HepG2 (cell line): ENCODE data around the gene C3orf62. TPM values are rescaled to one million over a fixed set of nuclear protein-coding genes. Genes with fewer than 3 reads are reported as not detected.

ENCODE experiments used
- ATAC-seq: fragments of 200-7000 bp; cut with Tn5 transposase; 3 replicates; pipeline ENCODE4 v1.9.1; 2020; ENCODE audit warnings: mild to moderate bottlenecking, moderate library complexity
- BruUV-seq: library from RNA; stranded (reverse); fragments of 400-500 nt; replicated peaks from 2 replicates; lab custom pipeline; 2021; lab: Mats Ljungman, UMichigan
- CTCF ChIA-PET: fragments of 300-600 bp; formaldehyde crosslinking; extraction: SDS; loops from one replicate; lab custom pipeline; 2021; ENCODE audit warnings: low total read pairs, inconsistent platforms, low intra/inter-chr PET ratio; lab: Yijun Ruan, JAX
- POLR2A ChIA-PET: fragments of 350-600 bp; sonication (Branson Sonifier 250); formaldehyde crosslinking; loops from one replicate; lab custom pipeline; 2020; ENCODE audit warnings: antibody characterized with exemption, inconsistent platforms; lab: Yijun Ruan, JAX
- DNase-seq: peaks from one replicate; pipeline ENCODE4 v3.0.0-alpha.2; 2015; ENCODE audit warnings: low spot score
- FAIRE-seq: peaks from 3 replicates; lab custom pipeline; 2011; peaks lifted over from hg19 to GRCh38; lab: Jason Lieb, UNC
- H2AFZ ChIP-seq: one replicate; pipeline ENCODE4 v1.6.1; 2011; ENCODE audit warnings: low read length, inconsistent platforms
- H3K27ac ChIP-seq: fragments of 300-600 bp; 3 replicates; pipeline ENCODE4 v1.8.0; 2011; ENCODE audit warnings: mixed run types, mild to moderate bottlenecking, mixed read lengths, low read length, inconsistent platforms; ENCODE audit not compliant: insufficient read depth; ENCODE audit errors: extremely low read length
- H3K27me3 ChIP-seq, 2 experiments: fragments of 200-600 bp in 1 of 2; 2 replicates in 1 of 2; 3 replicates in 1 of 2; pipeline versions ENCODE4 v1.6.0 to v1.8.0; 2011; ENCODE audit warnings: low read length in 2 of 2, mild to moderate bottlenecking in 2 of 2, moderate library complexity in 2 of 2, inconsistent platforms in 1 of 2; ENCODE audit not compliant: insufficient read depth in 2 of 2, control insufficient read depth in 1 of 2
- H3K36me3 ChIP-seq, 2 experiments: fragments of 200-600 bp in 1 of 2; replicated peaks in 1 of 2; 2 replicates in 1 of 2; 3 replicates in 1 of 2; pipeline versions ENCODE4 v1.5.1 to v1.8.0; 2011; ENCODE audit warnings: low read length in 2 of 2, inconsistent platforms in 1 of 2; ENCODE audit not compliant: insufficient read depth in 2 of 2, control insufficient read depth in 1 of 2
- H3K4me1 ChIP-seq: 2 replicates; pipeline ENCODE4 v1.5.1; 2012; ENCODE audit warnings: low read length, inconsistent platforms; ENCODE audit not compliant: insufficient read depth
- H3K4me2 ChIP-seq: 2 replicates; pipeline ENCODE4 v1.6.0; 2011; ENCODE audit warnings: low read depth, low read length, inconsistent platforms
- H3K4me3 ChIP-seq, 3 experiments: fragments of 200-600 bp in 1 of 3; sonication (generic), shearing (Covaris generic) in 1 of 3; replicated peaks in 1 of 3; 2 replicates each; pipeline ENCODE4 v1.5.1; 2011 to 2016; ENCODE audit warnings: low read length in 3 of 3, inconsistent platforms in 2 of 3, low read depth in 2 of 3, mild to moderate bottlenecking in 2 of 3, control low read depth in 1 of 3, mixed read lengths in 1 of 3; ENCODE audit not compliant: insufficient read depth in 1 of 3
- H3K79me2 ChIP-seq: one replicate; pipeline ENCODE4 v1.6.1; 2011; ENCODE audit warnings: low read length, inconsistent platforms; ENCODE audit not compliant: insufficient read depth
- H3K9ac ChIP-seq: 2 replicates; pipeline ENCODE4 v1.6.0; 2011; ENCODE audit warnings: mild to moderate bottlenecking, low read depth, low read length, inconsistent platforms; ENCODE audit not compliant: insufficient read depth
- H3K9me3 ChIP-seq: 2 replicates; pipeline ENCODE4 v1.5.1; 2012; ENCODE audit warnings: mild to moderate bottlenecking, low read length
- H4K20me1 ChIP-seq: 2 replicates; pipeline ENCODE4 v1.6.0; 2011; ENCODE audit warnings: inconsistent platforms, mild to moderate bottlenecking, low read length, moderate library complexity; ENCODE audit not compliant: insufficient read depth
- GABPB1 ChIP-seq: IDR thresholded peaks from 2 replicates; pipeline ENCODE4 v1.6.1; 2016; ENCODE audit warnings: mild to moderate bottlenecking, missing genetic modification reagents, moderate library complexity, missing compliant biosample characterization
- HMG20B ChIP-seq: conservative IDR thresholded peaks from 2 replicates; pipeline ENCODE4 v1.6.1; 2016; ENCODE audit warnings: missing genetic modification reagents, missing compliant biosample characterization
- HNRNPLL ChIP-seq: fragments of 200-400 bp; formaldehyde crosslinking; IDR thresholded peaks from 2 replicates; pipeline ENCODE4 v1.6.1; 2017; ENCODE audit warnings: mild to moderate bottlenecking, low read depth, low read length; ENCODE audit not compliant: poor library complexity, severe bottlenecking
- KLF11 ChIP-seq: IDR thresholded peaks from 2 replicates; pipeline ENCODE4 v1.6.1; 2016; ENCODE audit warnings: missing compliant biosample characterization
- MED1 ChIP-seq: sonication (generic); formaldehyde crosslinking; IDR thresholded peaks from 2 replicates; pipeline ENCODE4 v1.4.0; 2020; ENCODE audit warnings: missing genetic modification reagents
- NFYB ChIP-seq: sonication (generic); formaldehyde crosslinking; IDR thresholded peaks from 2 replicates; pipeline ENCODE4 v1.4.0; 2020; ENCODE audit warnings: missing genetic modification reagents
- SNAI1 ChIP-seq: sonication (generic); formaldehyde crosslinking; IDR thresholded peaks from 2 replicates; pipeline ENCODE4 v1.5.0; 2020; ENCODE audit warnings: mild to moderate bottlenecking, missing genetic modification reagents, borderline replicate concordance
- SRSF4 ChIP-seq: fragments of 200-400 bp; formaldehyde crosslinking; IDR thresholded peaks from one replicate; pipeline ENCODE4 v1.6.1; 2018; ENCODE audit warnings: mild to moderate bottlenecking, low read depth, low read length, moderate library complexity; ENCODE audit not compliant: poor library complexity, severe bottlenecking
- ZMYM2 ChIP-seq: sonication (generic); formaldehyde crosslinking; IDR thresholded peaks from 2 replicates; pipeline ENCODE4 v1.8.0; 2022; ENCODE audit warnings: mild to moderate bottlenecking, missing genetic modification reagents
- ZNF317 ChIP-seq: sonication (generic); formaldehyde crosslinking; IDR thresholded peaks from 2 replicates; pipeline ENCODE4 v1.5.0; 2020; ENCODE audit warnings: mild to moderate bottlenecking, missing genetic modification reagents
- ZNF614 ChIP-seq: IDR thresholded peaks from 2 replicates; pipeline ENCODE4 v1.6.1; 2018; ENCODE audit warnings: missing biosample characterization, missing genetic modification reagents, inconsistent platforms, borderline replicate concordance
- ZUFSP ChIP-seq: sonication (generic); formaldehyde crosslinking; IDR thresholded peaks from 2 replicates; pipeline ENCODE4 v1.9.0; 2021; ENCODE audit warnings: missing genetic modification reagents, mild to moderate bottlenecking, borderline replicate concordance
- whole genome bisulfite sequencing: methylation state at CpG from one replicate; pipeline ENCODE4 v1.1.6; 2017; ENCODE audit warnings: low lambda C conversion rate; 5-methylcytosine and 5-hydroxymethylcytosine counted together
- in situ Hi-C: cut with HindIII; loops from 2 replicates; pipeline ENCODE4 v1.10.0; 2017; ENCODE audit warnings: low pct_unique_long_range_greater_than_20kb; ENCODE audit not compliant: extremely low pct_ligation_motif_present
- intact Hi-C: fragments of 100-400 bp; cut with micrococcal nuclease; formaldehyde crosslinking; loops from one replicate; pipeline ENCODE4 v1.10.0; 2022; ENCODE audit not compliant: unreplicated experiment
- polyA plus RNA-seq, 8 experiments: library from polyadenylated mRNA; depleted of rRNA in 3 of 8; stranded (reverse) in 7 of 8; unstranded in 1 of 8; fragments of >200 nt; fragmentation: Illumina TruSeq in 4 of 8; extraction: Trizol in 4 of 8; gene quantifications; 2 replicates each; pipeline versions ENCODE4 v1.2.1 to v1.2.3, GENCODE V29; 2011 to 2016; ENCODE audit warnings: low read depth in 4 of 8, missing spikeins in 1 of 8, mixed read lengths in 1 of 8; ENCODE audit not compliant: insufficient read depth in 1 of 8
- total RNA-seq, 5 experiments: library from RNA; depleted of rRNA; stranded (reverse); fragments of >200 nt; fragmentation: Illumina TruSeq; extraction: Trizol; gene quantifications; 2 replicates each; pipeline ENCODE4 v1.2.3, GENCODE V29; 2016; ENCODE audit warnings: low read depth in 1 of 5
- TF ChIP-seq, protein P1 (sequence below): sonication (generic); formaldehyde crosslinking; IDR thresholded peaks from 2 replicates; pipeline ENCODE4 v1.4.0; 2020; ENCODE audit warnings: mild to moderate bottlenecking, low read depth, missing genetic modification reagents

The C3orf62 gene
- total and polyA plus RNA-seq, 2 of the 13 experiments (the other 11 are each of a cell fraction or from before 2014, with no cell fraction given): 1.6 to 3.9 TPM

DNA sequence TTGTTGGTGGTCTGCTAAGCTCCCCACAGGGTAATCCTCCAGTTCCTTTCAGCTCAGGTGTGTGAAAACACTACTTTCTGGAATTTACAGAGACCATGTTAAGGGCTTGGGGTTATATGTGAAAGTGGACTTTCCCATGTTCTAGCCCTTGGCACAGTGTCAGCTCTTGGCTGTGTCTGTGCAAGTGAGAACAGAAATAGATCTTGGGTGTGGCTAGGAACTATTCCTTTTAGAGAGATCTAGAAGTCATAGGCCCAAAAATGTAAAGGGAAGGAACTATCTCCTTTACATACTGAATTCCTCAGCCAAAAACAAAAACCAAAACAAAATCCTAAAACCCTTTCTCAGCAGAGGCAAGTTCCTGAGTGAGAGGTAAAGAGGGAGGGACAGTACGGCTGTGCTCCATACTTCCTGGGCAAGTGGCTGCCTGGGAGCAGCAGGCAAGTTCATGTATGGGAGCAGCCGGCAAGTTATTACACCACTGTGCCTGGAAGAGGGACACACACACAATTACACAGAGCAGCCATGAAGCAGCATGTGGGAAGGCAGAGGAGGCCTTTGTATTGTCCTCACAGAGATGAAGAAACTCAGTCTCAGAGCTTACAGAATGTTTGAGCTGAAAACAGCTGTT lies 19.9 kb upstream of the C3orf62 start:
- TF ChIP-seq ZNF614 (CRISPR knock-in tag) (no peak), MED1 (CRISPR knock-in tag) (no peak), HMG20B (CRISPR knock-in tag) (no peak), KLF11 (CRISPR knock-in tag) (no peak), ZUFSP (CRISPR knock-in tag) (no peak), SRSF4 (no peak), GABPB1 (CRISPR knock-in tag) (no peak), HNRNPLL (no peak), ZNF317 (CRISPR knock-in tag) (no peak), NFYB (CRISPR knock-in tag) (no peak), SNAI1 (no peak), ZMYM2 (CRISPR knock-in tag) (no peak)
- TF ChIP-seq, protein P1, sequence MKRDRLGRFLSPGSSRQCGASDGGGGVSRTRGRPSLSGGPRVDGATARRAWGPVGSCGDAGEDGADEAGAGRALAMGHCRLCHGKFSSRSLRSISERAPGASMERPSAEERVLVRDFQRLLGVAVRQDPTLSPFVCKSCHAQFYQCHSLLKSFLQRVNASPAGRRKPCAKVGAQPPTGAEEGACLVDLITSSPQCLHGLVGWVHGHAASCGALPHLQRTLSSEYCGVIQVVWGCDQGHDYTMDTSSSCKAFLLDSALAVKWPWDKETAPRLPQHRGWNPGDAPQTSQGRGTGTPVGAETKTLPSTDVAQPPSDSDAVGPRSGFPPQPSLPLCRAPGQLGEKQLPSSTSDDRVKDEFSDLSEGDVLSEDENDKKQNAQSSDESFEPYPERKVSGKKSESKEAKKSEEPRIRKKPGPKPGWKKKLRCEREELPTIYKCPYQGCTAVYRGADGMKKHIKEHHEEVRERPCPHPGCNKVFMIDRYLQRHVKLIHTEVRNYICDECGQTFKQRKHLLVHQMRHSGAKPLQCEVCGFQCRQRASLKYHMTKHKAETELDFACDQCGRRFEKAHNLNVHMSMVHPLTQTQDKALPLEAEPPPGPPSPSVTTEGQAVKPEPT (CRISPR knock-in tag): no peak
- H3K9ac ChIP-seq: no peak overlapping the region
- H2AFZ ChIP-seq: no peak overlapping the region
- no TSS peak for BruUV-seq
- H3K4me1 ChIP-seq: peaks cover 13% of the 10 kb centered on the region
- no peak overlapping the region for H3K4me2 ChIP-seq
- no peaks in the 10 kb centered on the region for H4K20me1 ChIP-seq
- H3K36me3 ChIP-seq: peaks cover 23 to 60% of the 10 kb centered on the region in 2 experiments
- no peak for FAIRE-seq
- WGBS: 100% methylated on average over 2 of the region's 2 CpGs
- ChIA-PET POLR2A (interaction anchor here (1.1 kb wide), 1 partner anchor 43 kb away, joined by 3 read pairs; the partner anchor contains the start of gene USP4), CTCF (no interaction called here)
- DNase-seq: no peak
- no peaks in the 10 kb centered on the region for H3K27me3 ChIP-seq
- H3K9me3 ChIP-seq: no peaks in the 10 kb centered on the region
- H3K27ac ChIP-seq: no peak overlapping the region
- no peak overlapping the region for H3K4me3 ChIP-seq
- H3K79me2 ChIP-seq: no peaks in the 10 kb centered on the region
- no peak for ATAC-seq
- intact Hi-C loops (no loop called here), in situ Hi-C loops (no loop called here)
